Activated B cell treated with CpG ODN at 0.5 μM for 24 hours (primary cell): ENCODE results near the gene LYZL6. TPM values are rescaled to one million over a fixed set of nuclear protein-coding genes. Genes with fewer than 3 reads are reported as not detected.
"Not testable (repeated sequence)": the region's sequence is repeated elsewhere in the genome, so short reads cannot be mapped to it uniquely, and the experiment has no call there.

ENCODE experiments used
- ATAC-seq: fragments of 200-7000 bp; cut with Tn5 transposase; one replicate; pipeline ENCODE4 v1.10.0; 2021; ENCODE audit warnings: low read depth, mild to moderate bottlenecking, moderate library complexity
- CTCF ChIA-PET: fragments of 350-600 bp; sonication (Branson Sonifier 250); formaldehyde crosslinking; loops from one replicate; lab custom pipeline; 2021; ENCODE audit warnings: antibody characterized with exemption; lab: Charles Lee
- POLR2A ChIA-PET: fragments of 350-600 bp; sonication (Branson Sonifier 250); formaldehyde crosslinking; loops from one replicate; lab custom pipeline; 2021; ENCODE audit warnings: antibody characterized with exemption; lab: Charles Lee
- DNase-seq: peaks from one replicate; pipeline ENCODE4 v3.0.0; 2022
- H3K27ac Mint-ChIP-seq: one replicate; pipeline ENCODE4 v1.8.0; 2020; ENCODE audit warnings: mixed read lengths
- H3K27me3 Mint-ChIP-seq: one replicate; pipeline ENCODE4 v1.8.0; 2021; ENCODE audit warnings: mixed read lengths
- H3K36me3 Mint-ChIP-seq: one replicate; pipeline ENCODE4 v1.8.0; 2021; ENCODE audit warnings: low read depth, mixed read lengths
- H3K4me1 Mint-ChIP-seq: one replicate; pipeline ENCODE4 v1.8.0; 2021; ENCODE audit warnings: mixed read lengths
- H3K4me3 Mint-ChIP-seq: one replicate; pipeline ENCODE4 v1.8.0; 2020; ENCODE audit warnings: mild to moderate bottlenecking, mixed read lengths
- H3K9me3 Mint-ChIP-seq: one replicate; pipeline ENCODE4 v1.8.0; 2020; ENCODE audit warnings: mixed read lengths
- intact Hi-C: fragments of 100-400 bp; cut with micrococcal nuclease; formaldehyde crosslinking; loops from one replicate; pipeline ENCODE4 v1.15.1; 2024
- total RNA-seq: library from RNA; stranded (reverse); gene quantifications from 2 replicates; pipeline ENCODE4 v1.2.3, GENCODE V29; 2022
- TF ChIP-seq, protein P1 (sequence below): fragments of 200-600 bp; IDR thresholded peaks from one replicate; pipeline ENCODE4 v1.8.0; 2022; ENCODE audit warnings: antibody characterized with exemption, mild to moderate bottlenecking

The LYZL6 gene
- total RNA-seq, 1 donor from 2014 or later, result not detected

DNA sequence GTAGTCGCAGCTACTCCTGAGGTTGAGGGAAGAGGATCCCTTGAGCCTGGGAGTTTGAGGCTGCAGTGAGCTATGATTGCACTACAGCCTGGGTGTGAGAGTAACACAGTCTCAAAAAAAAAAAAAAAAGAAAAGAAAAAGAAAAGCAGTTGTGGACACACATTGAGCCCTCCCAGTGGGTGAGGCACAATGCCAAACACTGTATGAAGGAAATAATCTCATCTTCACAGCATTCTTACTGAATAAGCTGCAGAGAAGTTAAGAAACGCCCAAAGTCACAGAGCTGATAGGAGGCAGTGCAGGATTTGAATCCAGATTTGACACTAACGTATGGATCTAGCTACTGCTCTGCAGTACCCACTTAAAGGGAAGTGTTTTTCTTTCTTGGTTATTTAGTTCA is 5.9 kb upstream of the LYZL6 start:
- intact Hi-C loops, result loop anchor here (5.0 kb wide), 3 partner anchors 102 to 583 kb away; partner anchors contain the start of genes MYO19 and PIGW
- TF ChIP-seq, protein P1, sequence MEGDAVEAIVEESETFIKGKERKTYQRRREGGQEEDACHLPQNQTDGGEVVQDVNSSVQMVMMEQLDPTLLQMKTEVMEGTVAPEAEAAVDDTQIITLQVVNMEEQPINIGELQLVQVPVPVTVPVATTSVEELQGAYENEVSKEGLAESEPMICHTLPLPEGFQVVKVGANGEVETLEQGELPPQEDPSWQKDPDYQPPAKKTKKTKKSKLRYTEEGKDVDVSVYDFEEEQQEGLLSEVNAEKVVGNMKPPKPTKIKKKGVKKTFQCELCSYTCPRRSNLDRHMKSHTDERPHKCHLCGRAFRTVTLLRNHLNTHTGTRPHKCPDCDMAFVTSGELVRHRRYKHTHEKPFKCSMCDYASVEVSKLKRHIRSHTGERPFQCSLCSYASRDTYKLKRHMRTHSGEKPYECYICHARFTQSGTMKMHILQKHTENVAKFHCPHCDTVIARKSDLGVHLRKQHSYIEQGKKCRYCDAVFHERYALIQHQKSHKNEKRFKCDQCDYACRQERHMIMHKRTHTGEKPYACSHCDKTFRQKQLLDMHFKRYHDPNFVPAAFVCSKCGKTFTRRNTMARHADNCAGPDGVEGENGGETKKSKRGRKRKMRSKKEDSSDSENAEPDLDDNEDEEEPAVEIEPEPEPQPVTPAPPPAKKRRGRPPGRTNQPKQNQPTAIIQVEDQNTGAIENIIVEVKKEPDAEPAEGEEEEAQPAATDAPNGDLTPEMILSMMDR, result no peak
- H3K27me3 Mint-ChIP-seq, result peaks cover 8% of the 10 kb centered on the region
- POLR2A ChIA-PET, result no interaction called here
- DNase-seq (no peak), ATAC-seq (no peak)
- H3K27ac Mint-ChIP-seq, result no peak overlapping the region
- no peaks in the 10 kb centered on the region for H3K36me3 Mint-ChIP-seq
- H3K4me1 Mint-ChIP-seq, result no peaks in the 10 kb centered on the region
- no peaks in the 10 kb centered on the region for H3K9me3 Mint-ChIP-seq
- H3K4me3 Mint-ChIP-seq, result no peak overlapping the region
- CTCF ChIA-PET, result no interaction called here

DNA sequence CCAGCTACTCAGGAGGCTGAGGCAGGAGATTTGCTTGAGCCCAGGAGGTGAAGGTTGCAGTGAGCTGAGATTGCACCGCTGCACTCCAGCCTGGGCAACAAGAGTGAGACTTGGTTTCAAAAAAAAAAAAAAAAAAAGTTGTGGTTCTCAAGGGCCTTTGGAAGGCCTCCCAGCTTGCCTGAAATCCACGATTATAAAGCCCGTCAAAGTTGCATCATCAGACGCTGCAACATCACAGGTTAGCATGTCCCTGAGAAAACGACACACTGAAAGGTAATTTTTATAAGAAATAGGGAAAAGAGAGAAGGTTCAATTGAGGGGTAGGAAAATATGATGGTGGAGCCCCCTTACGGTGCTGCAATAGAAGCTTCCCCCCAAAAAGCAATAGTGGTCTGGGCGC is 4.6 kb upstream of the LYZL6 start:
- Mint-ChIP-seq H3K27ac (no peak overlapping the region), H3K27me3 (peaks cover 4% of the 10 kb centered on the region), H3K4me1 (no peaks in the 10 kb centered on the region), H3K36me3 (no peaks in the 10 kb centered on the region), H3K4me3 (no peak overlapping the region), H3K9me3 (no peaks in the 10 kb centered on the region)
- DNase-seq, result no peak
- ChIA-PET POLR2A (interaction anchor here (0.7 kb wide), 1 partner anchor 68 kb away, joined by 9 read pairs; the partner anchor contains the start of gene CCL5), CTCF (no interaction called here)
- intact Hi-C loops, result loop anchor here (5.0 kb wide), 3 partner anchors 101 to 584 kb away; partner anchors contain the start of genes MYO19 and PIGW
- ATAC-seq, result no peak
- TF ChIP-seq, protein P1, result no peak

DNA sequence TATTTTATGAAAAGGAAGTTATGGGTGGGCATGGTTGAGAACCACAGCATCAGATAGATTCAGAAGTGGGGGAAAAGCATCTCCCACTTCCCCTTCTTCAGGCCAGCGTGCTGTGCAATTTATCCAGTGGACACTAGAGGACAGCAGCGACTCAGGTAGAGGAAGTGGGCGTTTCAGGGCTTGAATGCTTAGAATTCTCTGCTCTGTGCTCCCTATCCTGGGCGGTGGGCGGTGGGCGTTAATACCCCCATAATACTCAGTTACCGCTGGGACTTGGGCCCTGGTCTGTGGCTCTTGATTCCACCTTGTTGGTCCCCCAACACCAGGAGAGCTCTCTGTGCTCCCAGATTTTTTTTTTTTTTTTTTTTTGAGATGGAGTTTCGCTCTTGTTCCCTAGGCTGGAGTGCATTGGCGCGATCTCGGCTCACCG is 3.7 kb upstream of the LYZL6 start:
- no peak overlapping the region for H3K4me3 Mint-ChIP-seq
- intact Hi-C loops, result loop anchor here (5.0 kb wide), 3 partner anchors 100 to 585 kb away; partner anchors contain the start of genes MYO19 and PIGW
- no peak overlapping the region for H3K27ac Mint-ChIP-seq
- peaks cover 2% of the 10 kb centered on the region for H3K27me3 Mint-ChIP-seq
- DNase-seq (peak; percentile 32), ATAC-seq (peak; percentile 98)
- no peaks in the 10 kb centered on the region for H3K4me1 Mint-ChIP-seq
- CTCF ChIA-PET, result no interaction called here
- POLR2A ChIA-PET, result interaction anchor here (0.7 kb wide), 1 partner anchor 67 kb away, joined by 9 read pairs; the partner anchor contains the start of gene CCL5
- TF ChIP-seq, protein P1, result no peak
- no peaks in the 10 kb centered on the region for H3K9me3 Mint-ChIP-seq
- H3K36me3 Mint-ChIP-seq, result no peaks in the 10 kb centered on the region

DNA sequence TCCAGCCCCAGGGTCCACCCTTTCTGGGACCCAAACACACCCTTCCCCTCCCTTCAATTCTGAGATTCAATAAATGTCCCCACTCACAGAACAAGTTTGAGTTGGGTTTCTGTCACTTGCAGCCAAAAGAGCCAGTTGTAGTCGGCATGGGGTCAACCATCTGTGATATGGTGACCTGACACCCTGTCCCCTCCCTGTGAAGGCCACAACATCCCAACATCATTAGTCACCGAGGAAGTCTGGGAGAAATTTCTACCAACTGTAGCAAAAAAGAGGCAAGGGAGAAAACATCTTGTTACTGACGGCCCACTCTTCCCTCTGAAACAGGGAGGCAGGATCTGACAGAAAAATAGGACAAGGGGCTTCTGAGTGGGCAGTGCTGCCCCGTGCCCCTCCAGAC is 638 bp upstream of the LYZL6 start:
- ChIA-PET CTCF (no interaction called here), POLR2A (no interaction called here)
- Mint-ChIP-seq H3K4me3 (no peak overlapping the region), H3K27me3 (peaks cover 2% of the 10 kb centered on the region), H3K4me1 (no peaks in the 10 kb centered on the region), H3K36me3 (no peaks in the 10 kb centered on the region), H3K9me3 (no peaks in the 10 kb centered on the region), H3K27ac (no peak overlapping the region)
- TF ChIP-seq, protein P1, result no peak
- intact Hi-C loops, result no loop called here
- ATAC-seq (no peak), DNase-seq (no peak)

DNA sequence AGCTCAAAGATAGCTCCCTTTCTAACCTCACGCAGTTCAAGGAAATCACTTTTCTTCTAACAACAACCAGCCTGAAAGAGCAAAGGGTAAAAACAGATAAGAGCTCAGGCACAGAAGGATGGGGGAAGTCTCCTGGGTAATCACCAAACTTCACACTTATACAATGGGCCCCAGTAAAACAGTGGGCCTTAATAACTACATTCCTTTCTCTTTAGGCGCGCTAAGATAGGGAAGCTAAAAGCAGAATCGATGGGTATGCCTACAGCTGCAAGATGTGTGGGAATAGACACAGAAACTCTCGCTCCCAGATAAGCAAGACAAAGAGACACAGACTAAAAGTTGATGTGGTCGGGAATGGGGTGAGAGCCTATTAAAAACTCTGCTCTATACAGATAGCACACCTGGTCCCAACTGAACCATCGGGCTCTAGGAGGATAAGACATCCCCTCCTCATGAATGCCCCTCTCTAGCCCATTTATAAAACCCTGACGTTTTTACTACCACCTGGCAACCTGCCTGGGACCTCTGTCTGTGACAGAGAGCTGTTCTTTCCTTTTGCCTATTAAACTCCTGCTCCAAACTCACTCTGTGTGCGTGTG is 826 bp downstream of the LYZL6 start:
- TF ChIP-seq, protein P1, result no peak
- POLR2A ChIA-PET, result no interaction called here
- DNase-seq (no peak), ATAC-seq (no peak)
- H3K4me3 Mint-ChIP-seq, result no peak overlapping the region
- no peaks in the 10 kb centered on the region for H3K9me3 Mint-ChIP-seq
- no peak overlapping the region for H3K27ac Mint-ChIP-seq
- H3K4me1 Mint-ChIP-seq, result no peaks in the 10 kb centered on the region
- H3K27me3 Mint-ChIP-seq, result peaks cover 2% of the 10 kb centered on the region
- intact Hi-C loops, result no loop called here
- H3K36me3 Mint-ChIP-seq, result no peaks in the 10 kb centered on the region
- CTCF ChIA-PET, result interaction anchor here (1.3 kb wide), 1 partner anchor 206 kb away, joined by 4 read pairs; no protein-coding TSS in a partner anchor

DNA sequence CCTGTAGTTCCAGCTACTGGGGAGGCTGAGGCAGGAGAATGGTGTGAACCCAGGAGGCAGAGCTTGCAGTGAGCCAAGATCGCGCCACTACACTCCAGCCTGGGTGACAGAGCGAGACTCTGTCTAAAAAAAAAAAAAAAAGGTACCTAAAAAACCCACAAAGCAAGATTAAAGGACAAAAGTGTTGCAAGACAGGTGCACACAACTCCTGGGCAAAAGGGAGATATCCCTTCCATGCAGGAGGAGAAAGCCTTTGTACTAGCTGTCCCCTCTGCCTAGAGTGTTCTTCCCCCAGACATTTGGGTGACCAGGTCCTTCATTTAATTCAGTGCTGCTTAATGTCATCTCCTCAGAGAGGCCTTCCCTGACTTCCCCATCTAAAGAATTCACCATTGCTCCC is 5.0 kb downstream of the LYZL6 start:
- not testable (repeated sequence) for H3K27ac Mint-ChIP-seq

More for the DNA sequence above, 5.0 kb downstream of the LYZL6 start:
- CTCF ChIA-PET, result interaction anchor here (1.1 kb wide), 1 partner anchor 87 kb away, joined by 3 read pairs; no protein-coding TSS in a partner anchor
- ATAC-seq, POLR2A ChIA-PET, H3K36me3 Mint-ChIP-seq, DNase-seq, H3K4me1 Mint-ChIP-seq, H3K9me3 Mint-ChIP-seq, H3K27me3 Mint-ChIP-seq, H3K4me3 Mint-ChIP-seq, intact Hi-C loops: not testable (repeated sequence)
